ENCODE data around the gene OGA. TPM values are rescaled to one million over a fixed set of nuclear protein-coding genes. Genes with fewer than 3 reads are reported as not detected.

Gene OGA
- total and polyA plus RNA-seq, 5 donors from 2014 or later, result 36.7 to 442 (median 41.4) TPM

GRCh38 chr10:101827919-101828600 lies 9.8 kb upstream of the OGA start:
- H3K27me3 Mint-ChIP-seq, result peaks cover 7% of the 10 kb centered on the region
- peak overlapping the region in 3 of 4 donors; percentile 33 to 86 (median 64) for H3K4me3 Mint-ChIP-seq
- Histone ChIP-seq H3K36me3 (ENCODE audit: control insufficient read depth, insufficient read depth, low read length) (no peaks in the 10 kb centered on the region), H3K4me1 (ENCODE audit: control insufficient read depth, insufficient read depth, low read length, poor library complexity, severe bottlenecking) (peaks cover 28% of the 10 kb centered on the region), H3K27ac (ENCODE audit: insufficient read depth, low read length, poor library complexity, severe bottlenecking) (no peak overlapping the region), H3K27me3 (ENCODE audit: control insufficient read depth, insufficient read depth, low read length) (no peaks in the 10 kb centered on the region), H3K9me3 (ENCODE audit: control insufficient read depth in 2 of 2, low read length in 2 of 2) (no peaks in the 10 kb centered on the region), H3K4me3 (ENCODE audit: low read depth, low read length) (no peak overlapping the region)
- H3K9me3 Mint-ChIP-seq, result peaks cover 0 to 3% (median 0%) of the 10 kb centered on the region in 7 donors
- peaks cover 0 to 55% (median 18%) of the 10 kb centered on the region in 4 donors for H3K4me1 Mint-ChIP-seq
- peak overlapping the region in 1 of 3 donors; percentile 45 for H3K27ac Mint-ChIP-seq
- ATAC-seq (ENCODE audit: low read depth in 2 of 2) (no peak), DNase-seq (no peak)
- H3K36me3 Mint-ChIP-seq, result no peaks in the 10 kb centered on the region

- H3K9me3 Mint-ChIP-seq, result peaks cover 0 to 3% (median 0%) of the 10 kb centered on the region in 7 donors
- no peaks in the 10 kb centered on the region for H3K36me3 Mint-ChIP-seq
- Histone ChIP-seq H3K36me3 (ENCODE audit: control insufficient read depth, insufficient read depth, low read length) (no peaks in the 10 kb centered on the region), H3K4me3 (ENCODE audit: low read depth, low read length) (no peak overlapping the region), H3K9me3 (ENCODE audit: control insufficient read depth in 2 of 2, low read length in 2 of 2) (no peaks in the 10 kb centered on the region), H3K27ac (ENCODE audit: insufficient read depth, low read length, poor library complexity, severe bottlenecking) (no peak overlapping the region), H3K4me1 (ENCODE audit: control insufficient read depth, insufficient read depth, low read length, poor library complexity, severe bottlenecking) (peaks cover 25% of the 10 kb centered on the region), H3K27me3 (ENCODE audit: control insufficient read depth, insufficient read depth, low read length) (no peaks in the 10 kb centered on the region)
- H3K27me3 Mint-ChIP-seq, result peaks cover 7% of the 10 kb centered on the region
- H3K27ac Mint-ChIP-seq, result peak overlapping the region in 1 of 3 donors; percentile 52
- peak overlapping the region in 2 of 4 donors; percentile 54 to 86 for H3K4me3 Mint-ChIP-seq
- ATAC-seq (ENCODE audit: low read depth in 2 of 2), result no peak
- DNase-seq, result no peak
- peaks cover under 1 to 53% (median 17%) of the 10 kb centered on the region in 4 donors for H3K4me1 Mint-ChIP-seq
These were observed 8.7 kb upstream of the OGA start for GRCh38 chr10:101826852-101827434.

- no peak overlapping the region for H3K4me3 ChIP-seq (ENCODE audit: low read depth, low read length)
- H3K9me3 ChIP-seq (ENCODE audit: control insufficient read depth in 2 of 2, low read length in 2 of 2), result no peaks in the 10 kb centered on the region
- peak overlapping the region in 1 of 4 donors; percentile 36 for H3K4me3 Mint-ChIP-seq
- H3K4me1 Mint-ChIP-seq, result peaks cover 7 to 48% (median 10%) of the 10 kb centered on the region in 4 donors
- ATAC-seq (ENCODE audit: low read depth in 2 of 2) (no peak), DNase-seq (no peak)
- no peaks in the 10 kb centered on the region for H3K27me3 ChIP-seq (ENCODE audit: control insufficient read depth, insufficient read depth, low read length)
- peaks cover 12% of the 10 kb centered on the region for H3K4me1 ChIP-seq (ENCODE audit: control insufficient read depth, insufficient read depth, low read length, poor library complexity, severe bottlenecking)
- H3K27me3 Mint-ChIP-seq, result no peaks in the 10 kb centered on the region
- H3K36me3 Mint-ChIP-seq, result peaks cover 6% of the 10 kb centered on the region
- no peaks in the 10 kb centered on the region for H3K36me3 ChIP-seq (ENCODE audit: control insufficient read depth, insufficient read depth, low read length)
- H3K9me3 Mint-ChIP-seq, result no peaks in the 10 kb centered on the region
- H3K27ac Mint-ChIP-seq, result no peak overlapping the region
- H3K27ac ChIP-seq (ENCODE audit: insufficient read depth, low read length, poor library complexity, severe bottlenecking), result no peak overlapping the region
These were observed 6.5 kb upstream of the OGA start for GRCh38 chr10:101824736-101825135.

- H3K4me3 ChIP-seq (ENCODE audit: low read depth, low read length), result peak overlapping the region; percentile 96
- Mint-ChIP-seq H3K4me1 (peaks cover 19 to 47% (median 27%) of the 10 kb centered on the region in 4 donors), H3K27ac (peak overlapping the region; percentile 97 to 99 (median 99)), H3K9me3 (peaks cover 0 to 1% (median 0%) of the 10 kb centered on the region in 7 donors), H3K36me3 (peaks cover 21% of the 10 kb centered on the region), H3K4me3 (peak overlapping the region; percentile 90 to 100 (median 98)), H3K27me3 (peaks cover 5% of the 10 kb centered on the region)
- H3K27ac ChIP-seq (ENCODE audit: insufficient read depth, low read length, poor library complexity, severe bottlenecking), result peak overlapping the region; percentile 91
- H3K27me3 ChIP-seq (ENCODE audit: control insufficient read depth, insufficient read depth, low read length), result no peaks in the 10 kb centered on the region
- ATAC-seq (ENCODE audit: low read depth in 2 of 2), result peak; percentile 22 to 32
- peak in 1 of 3 donors; percentile 23 for DNase-seq
- peaks cover 39% of the 10 kb centered on the region for H3K4me1 ChIP-seq (ENCODE audit: control insufficient read depth, insufficient read depth, low read length, poor library complexity, severe bottlenecking)
- no peaks in the 10 kb centered on the region for H3K36me3 ChIP-seq (ENCODE audit: control insufficient read depth, insufficient read depth, low read length)
- no peaks in the 10 kb centered on the region for H3K9me3 ChIP-seq (ENCODE audit: control insufficient read depth in 2 of 2, low read length in 2 of 2)
These were observed 809 bp upstream of the OGA start for GRCh38 chr10:101818872-101819633.

- peak overlapping the region; percentile 97 to 99 (median 99) for H3K27ac Mint-ChIP-seq
- Histone ChIP-seq H3K36me3 (ENCODE audit: control insufficient read depth, insufficient read depth, low read length) (peaks cover 10% of the 10 kb centered on the region), H3K27ac (ENCODE audit: insufficient read depth, low read length, poor library complexity, severe bottlenecking) (peak overlapping the region; percentile 91), H3K4me3 (ENCODE audit: low read depth, low read length) (peak overlapping the region; percentile 99), H3K27me3 (ENCODE audit: control insufficient read depth, insufficient read depth, low read length) (no peaks in the 10 kb centered on the region), H3K9me3 (ENCODE audit: control insufficient read depth in 2 of 2, low read length in 2 of 2) (no peaks in the 10 kb centered on the region), H3K4me1 (ENCODE audit: control insufficient read depth, insufficient read depth, low read length, poor library complexity, severe bottlenecking) (peaks cover 54% of the 10 kb centered on the region)
- peaks cover 0 to 1% (median 0%) of the 10 kb centered on the region in 7 donors for H3K9me3 Mint-ChIP-seq
- peak overlapping the region; percentile 90 to 100 (median 98) for H3K4me3 Mint-ChIP-seq
- peaks cover 5% of the 10 kb centered on the region for H3K27me3 Mint-ChIP-seq
- peaks cover 34% of the 10 kb centered on the region for H3K36me3 Mint-ChIP-seq
- peaks cover 31 to 61% (median 41%) of the 10 kb centered on the region in 4 donors for H3K4me1 Mint-ChIP-seq
- peak in 2 of 3 donors; percentile 22 to 56 for DNase-seq
- peak in 1 of 2 donors; percentile 0 for ATAC-seq (ENCODE audit: low read depth in 2 of 2)
These were observed 716 bp downstream of the OGA start for GRCh38 chr10:101817337-101818118.

GRCh38 chr10:101816913-101817336 lies 1.3 kb downstream of the OGA start:
- H3K27me3 ChIP-seq (ENCODE audit: control insufficient read depth, insufficient read depth, low read length), result no peaks in the 10 kb centered on the region
- Mint-ChIP-seq H3K27ac (peak overlapping the region; percentile 59 to 99 (median 97)), H3K4me3 (peak overlapping the region; percentile 90 to 100 (median 98)), H3K36me3 (peaks cover 36% of the 10 kb centered on the region), H3K4me1 (peaks cover 32 to 64% (median 43%) of the 10 kb centered on the region in 4 donors), H3K27me3 (peaks cover 5% of the 10 kb centered on the region), H3K9me3 (peaks cover 0 to 1% (median 0%) of the 10 kb centered on the region in 7 donors)
- H3K36me3 ChIP-seq (ENCODE audit: control insufficient read depth, insufficient read depth, low read length), result peaks cover 15% of the 10 kb centered on the region
- ATAC-seq (ENCODE audit: low read depth in 2 of 2) (no peak), DNase-seq (peak in 1 of 3 donors; percentile 14)
- peak overlapping the region; percentile 99 for H3K4me3 ChIP-seq (ENCODE audit: low read depth, low read length)
- H3K27ac ChIP-seq (ENCODE audit: insufficient read depth, low read length, poor library complexity, severe bottlenecking), result peak overlapping the region; percentile 91
- H3K4me1 ChIP-seq (ENCODE audit: control insufficient read depth, insufficient read depth, low read length, poor library complexity, severe bottlenecking), result peaks cover 56% of the 10 kb centered on the region
- H3K9me3 ChIP-seq (ENCODE audit: control insufficient read depth in 2 of 2, low read length in 2 of 2), result no peaks in the 10 kb centered on the region

GRCh38 chr10:101816376-101816775 lies 1.9 kb downstream of the OGA start:
- DNase-seq (no peak), ATAC-seq (ENCODE audit: low read depth in 2 of 2) (no peak)
- Mint-ChIP-seq H3K4me3 (peak overlapping the region; percentile 90 to 100 (median 98)), H3K4me1 (peaks cover 32 to 64% (median 40%) of the 10 kb centered on the region in 4 donors), H3K9me3 (peaks cover 0 to 1% (median 0%) of the 10 kb centered on the region in 7 donors), H3K27ac (peak overlapping the region; percentile 59 to 99 (median 97)), H3K36me3 (peaks cover 38% of the 10 kb centered on the region), H3K27me3 (peaks cover 5% of the 10 kb centered on the region)
- Histone ChIP-seq H3K4me3 (ENCODE audit: low read depth, low read length) (peak overlapping the region; percentile 99), H3K27ac (ENCODE audit: insufficient read depth, low read length, poor library complexity, severe bottlenecking) (peak overlapping the region; percentile 60), H3K27me3 (ENCODE audit: control insufficient read depth, insufficient read depth, low read length) (no peaks in the 10 kb centered on the region), H3K9me3 (ENCODE audit: control insufficient read depth in 2 of 2, low read length in 2 of 2) (no peaks in the 10 kb centered on the region), H3K4me1 (ENCODE audit: control insufficient read depth, insufficient read depth, low read length, poor library complexity, severe bottlenecking) (peaks cover 57% of the 10 kb centered on the region), H3K36me3 (ENCODE audit: control insufficient read depth, insufficient read depth, low read length) (peaks cover 21% of the 10 kb centered on the region)

Measured in CD4-positive, CD25-positive, alpha-beta regulatory T cell (primary cell).